Fibroblast of pulmonary artery (primary cell): ENCODE data around the gene METAP2.

Experiments used
- DNase-seq: peaks from one replicate; pipeline ENCODE4 v3.0.0-alpha.2; 2010; ENCODE audit warnings: low read depth
- H3K4me3 ChIP-seq: replicated peaks from 2 replicates; pipeline ENCODE4 v1.5.1; 2011; ENCODE audit warnings: low read depth, mild to moderate bottlenecking, control low read depth, low read length, moderate library complexity
- TF ChIP-seq, protein P1 (sequence below): IDR thresholded peaks from 2 replicates; pipeline ENCODE4 v1.5.1; 2011; ENCODE audit warnings: mild to moderate bottlenecking, control low read depth, low read length, inconsistent platforms; ENCODE audit errors: missing control alignments

The METAP2 gene

DNA sequence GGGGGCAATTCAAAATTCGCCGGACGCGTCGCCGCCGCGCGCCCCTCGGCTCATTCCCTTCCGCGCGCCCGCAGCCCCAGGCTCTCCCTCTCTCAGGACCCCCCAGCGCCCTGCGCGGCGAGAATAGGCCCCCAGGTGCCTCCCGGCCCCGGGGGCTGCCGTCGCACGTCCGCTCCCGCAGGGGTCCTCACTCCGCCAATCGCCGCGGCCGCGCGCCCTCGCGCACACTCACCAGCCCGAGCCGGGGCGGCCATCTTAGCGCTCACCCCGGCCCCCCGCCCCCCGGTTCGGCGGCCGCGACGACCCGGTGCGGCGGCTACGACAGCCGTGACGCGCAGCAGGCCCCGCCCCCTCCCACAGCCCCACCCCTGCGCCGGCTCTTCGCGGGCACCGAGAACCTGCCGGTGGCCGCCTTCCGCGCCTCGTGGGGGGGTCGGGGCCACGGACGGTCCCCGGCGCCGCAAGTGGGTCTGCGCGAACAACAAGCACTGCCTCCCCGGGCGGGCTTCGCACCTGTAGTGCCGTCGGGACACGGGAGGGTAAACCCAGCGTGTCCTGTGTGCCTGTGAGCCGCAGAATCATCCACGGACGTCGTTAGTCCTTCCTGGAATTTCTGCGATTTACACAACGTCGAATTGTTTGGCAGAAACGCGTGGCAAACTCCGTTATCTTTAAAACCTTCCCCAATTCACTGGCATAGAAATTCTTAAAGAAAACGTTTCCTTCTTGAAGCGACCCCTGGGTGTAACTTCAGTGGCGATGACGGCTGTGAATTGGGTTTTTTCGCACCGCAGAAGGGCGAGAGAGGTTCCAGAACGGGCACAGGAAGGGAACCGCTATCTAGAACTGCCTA is 74.8 kb downstream of the METAP2 start:
- no peak for DNase-seq
- peak overlapping the region; percentile 26 for H3K4me3 ChIP-seq

DNA sequence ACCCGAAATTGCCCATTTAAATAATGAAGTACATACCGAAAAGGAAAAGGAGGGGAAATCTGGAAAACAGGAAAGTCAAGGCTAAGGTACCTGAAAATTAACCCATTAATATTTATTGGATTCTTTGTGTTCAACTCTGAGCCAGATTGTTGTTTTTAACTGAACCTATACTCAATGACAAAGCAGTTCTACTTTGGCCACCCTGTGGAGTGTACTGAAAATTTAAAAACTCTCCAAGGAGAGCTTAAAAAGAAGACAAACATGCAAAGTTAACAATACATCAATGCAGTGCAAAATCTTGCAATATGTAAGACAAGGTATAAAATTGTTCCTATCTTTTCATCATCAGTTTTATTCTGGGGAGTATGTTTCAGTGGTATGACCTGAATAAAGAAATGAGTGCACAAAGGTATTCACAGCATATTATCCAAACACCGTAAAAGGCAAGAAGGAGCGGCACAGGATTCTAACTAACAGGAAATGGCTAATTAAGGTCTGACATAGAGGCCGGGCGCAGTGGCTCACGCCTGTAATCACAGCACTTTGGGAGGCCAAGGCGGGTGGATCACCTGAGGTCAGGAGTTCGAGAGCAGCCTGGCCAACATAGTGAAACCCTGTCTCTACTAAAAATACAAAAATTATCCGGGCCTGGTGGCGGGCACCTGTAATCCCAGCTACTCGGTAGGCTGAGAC is 75.6 kb downstream of the METAP2 start:
- H3K4me3 ChIP-seq: no peak overlapping the region
- TF ChIP-seq, protein P1, sequence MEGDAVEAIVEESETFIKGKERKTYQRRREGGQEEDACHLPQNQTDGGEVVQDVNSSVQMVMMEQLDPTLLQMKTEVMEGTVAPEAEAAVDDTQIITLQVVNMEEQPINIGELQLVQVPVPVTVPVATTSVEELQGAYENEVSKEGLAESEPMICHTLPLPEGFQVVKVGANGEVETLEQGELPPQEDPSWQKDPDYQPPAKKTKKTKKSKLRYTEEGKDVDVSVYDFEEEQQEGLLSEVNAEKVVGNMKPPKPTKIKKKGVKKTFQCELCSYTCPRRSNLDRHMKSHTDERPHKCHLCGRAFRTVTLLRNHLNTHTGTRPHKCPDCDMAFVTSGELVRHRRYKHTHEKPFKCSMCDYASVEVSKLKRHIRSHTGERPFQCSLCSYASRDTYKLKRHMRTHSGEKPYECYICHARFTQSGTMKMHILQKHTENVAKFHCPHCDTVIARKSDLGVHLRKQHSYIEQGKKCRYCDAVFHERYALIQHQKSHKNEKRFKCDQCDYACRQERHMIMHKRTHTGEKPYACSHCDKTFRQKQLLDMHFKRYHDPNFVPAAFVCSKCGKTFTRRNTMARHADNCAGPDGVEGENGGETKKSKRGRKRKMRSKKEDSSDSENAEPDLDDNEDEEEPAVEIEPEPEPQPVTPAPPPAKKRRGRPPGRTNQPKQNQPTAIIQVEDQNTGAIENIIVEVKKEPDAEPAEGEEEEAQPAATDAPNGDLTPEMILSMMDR: no peak
- no peak for DNase-seq

More for the DNA sequence above, 74.8 kb downstream of the METAP2 start:
- TF ChIP-seq, protein P1: no peak

DNA sequence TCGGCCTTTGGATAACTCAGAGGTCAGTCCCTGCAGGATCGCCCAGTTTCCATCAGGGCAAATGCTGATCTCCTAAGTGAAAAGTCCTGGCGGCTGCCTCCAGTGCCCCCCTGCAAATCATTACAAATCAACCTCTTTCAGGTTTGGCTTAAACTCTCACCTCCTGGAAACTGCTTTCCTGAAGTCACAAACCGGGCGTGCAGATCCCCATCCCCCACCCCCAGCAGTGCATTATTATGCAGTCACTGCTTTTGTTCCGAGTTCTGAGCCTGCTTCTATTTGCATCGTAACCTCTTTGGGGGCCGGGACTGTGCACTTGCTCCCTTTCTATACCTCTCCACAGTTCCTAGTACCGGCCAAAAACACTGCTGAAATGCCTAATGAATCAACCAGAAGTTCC is 77.4 kb downstream of the METAP2 start, which contains the start of gene USP44:
Gene USP44, minus strand, starts transcription at position 172 of the 400 bp plus-strand sequence. CDS start 17,220 bp downstream, outside the sequence.
- TF ChIP-seq, protein P1: no peak
- no peak within 1 kb of the TSS for H3K4me3 ChIP-seq
- DNase-seq: no peak

DNA sequence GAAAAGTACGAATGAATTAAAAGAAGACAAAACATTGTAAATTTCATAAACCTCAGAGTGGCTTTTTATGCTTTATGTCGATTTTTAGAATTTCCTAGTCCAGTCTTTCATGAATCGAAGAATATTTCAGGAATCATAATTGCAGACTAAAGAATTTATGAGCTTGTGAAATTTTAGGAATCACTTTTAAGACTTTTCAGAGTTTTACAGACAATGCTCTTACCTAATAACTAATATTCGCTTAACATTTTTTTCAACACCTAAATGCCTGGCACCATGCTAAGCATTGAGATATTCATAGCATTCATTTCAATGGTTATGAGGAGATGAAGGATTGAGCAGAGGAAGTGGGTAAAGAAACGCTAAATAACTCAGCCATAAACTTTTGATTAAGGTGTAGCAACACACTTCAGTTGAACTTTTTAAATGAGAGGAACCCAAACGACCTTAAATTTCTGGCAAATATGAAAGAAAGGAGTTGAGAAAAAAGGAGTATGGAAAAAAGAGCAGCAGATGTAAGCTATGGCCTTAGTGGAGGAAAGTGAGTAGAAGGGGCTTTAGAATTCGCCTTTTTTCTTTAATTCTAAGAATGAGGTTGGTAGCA is 78.1 kb downstream of the METAP2 start:
- no peak overlapping the region for H3K4me3 ChIP-seq
- no peak for DNase-seq
- TF ChIP-seq, protein P1: no peak

DNA sequence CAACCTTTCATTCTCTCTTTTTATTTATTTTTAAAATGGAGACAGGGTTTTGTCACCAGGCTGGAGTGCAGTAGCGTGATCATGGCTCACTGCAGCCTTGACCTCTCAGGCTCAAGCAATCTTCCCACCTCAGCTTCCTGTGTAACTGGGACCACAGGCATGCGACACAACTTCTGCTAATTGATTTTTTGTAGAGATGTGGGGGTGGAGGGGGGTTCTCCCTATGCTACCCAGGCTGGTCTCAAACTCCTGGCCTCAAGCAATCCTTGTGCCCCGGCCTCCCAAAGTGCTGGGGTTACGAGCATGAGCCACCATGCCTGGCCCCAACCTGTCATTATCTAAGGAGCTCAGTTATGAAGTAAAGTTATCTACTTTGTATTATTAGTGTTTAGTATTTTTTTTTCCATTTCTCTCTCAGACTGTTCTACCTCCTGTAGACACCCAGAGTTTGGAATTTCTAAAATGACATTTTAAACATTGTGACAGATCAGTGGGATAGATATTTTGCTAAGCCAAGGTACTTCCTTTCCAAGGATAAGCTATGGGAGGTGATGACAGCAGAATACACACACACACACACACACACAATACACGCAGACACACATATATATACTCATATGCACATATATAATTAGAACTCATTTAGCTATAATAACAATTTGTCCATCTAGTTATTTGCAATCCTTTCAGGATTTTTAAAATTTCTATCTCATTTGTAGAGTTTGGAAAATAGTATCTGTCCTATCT is 79.4 kb downstream of the METAP2 start:
- H3K4me3 ChIP-seq: no peak overlapping the region
- no peak for DNase-seq
- TF ChIP-seq, protein P1: no peak

DNA sequence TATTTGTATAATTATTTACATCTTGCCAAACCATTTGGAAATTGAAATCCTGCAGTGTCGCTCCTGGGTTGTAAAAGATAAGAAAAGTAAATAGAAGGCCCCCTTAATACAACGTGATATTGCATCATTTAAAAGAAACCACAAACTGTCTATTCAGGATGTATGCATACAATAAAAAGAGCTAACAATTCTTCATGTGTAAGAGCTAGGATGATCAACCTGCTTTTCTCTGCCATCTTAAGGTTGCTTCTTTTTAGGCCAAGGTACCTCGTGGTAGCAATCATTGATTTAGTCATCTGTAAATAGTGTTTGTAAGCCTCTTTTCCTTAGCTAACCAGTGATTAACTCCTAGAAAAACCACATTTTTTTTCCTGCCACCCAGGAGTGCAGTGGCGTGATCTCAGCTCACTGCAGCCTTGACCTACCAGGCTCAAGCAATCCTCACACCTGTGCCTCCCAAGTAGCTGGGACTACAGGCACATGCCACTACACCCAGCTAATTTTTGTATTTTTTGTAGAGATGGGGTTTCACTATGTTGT is 80.7 kb downstream of the METAP2 start:
- no peak for DNase-seq
- TF ChIP-seq, protein P1: no peak
- H3K4me3 ChIP-seq: no peak overlapping the region
